GM12892 (cell line): Measurements from ENCODE around the gene MVK.
"Not testable (repeated sequence)": the region's sequence is repeated elsewhere in the genome, so short reads cannot be mapped to it uniquely, and the experiment has no call there.

Experiments used
- POLR2A ChIP-seq: IDR thresholded peaks from 2 replicates; pipeline ENCODE4 v1.6.1; 2011; ENCODE audit warnings: low read depth, low read length, control low read depth
- POLR2AphosphoS5 ChIP-seq: IDR thresholded peaks from 2 replicates; pipeline ENCODE4 v1.6.1; 2011; ENCODE audit warnings: low read depth, low read length, control low read depth
- TAF1 ChIP-seq: IDR thresholded peaks from 2 replicates; pipeline ENCODE4 v1.6.1; 2011; ENCODE audit warnings: low read depth, mild to moderate bottlenecking, control low read depth, low read length, borderline replicate concordance

- TF ChIP-seq TAF1, POLR2AphosphoS5, POLR2A: not testable (repeated sequence)
Observed at GRCh38 chr12:109602132-109602531, 28.5 kb downstream of the MVK start.
